Measurements from ENCODE around the gene MYBPHL.

MYBPHL gene

GRCh38 chr1:109281680-109282496 lies 24.9 kb downstream of the MYBPHL start:
- no peaks in the 10 kb centered on the region for H3K9me3 ChIP-seq (ENCODE audit: control insufficient read depth, low read length)
- peak overlapping the region; percentile 85 for H3K4me3 ChIP-seq (ENCODE audit: insufficient read depth, low read depth, low read length)
- H3K27ac ChIP-seq (ENCODE audit: insufficient read depth, low read depth, low read length, poor library complexity, severe bottlenecking), result no peak overlapping the region
- H3K4me1 ChIP-seq (ENCODE audit: control insufficient read depth, insufficient read depth, low read length), result peaks cover 10% of the 10 kb centered on the region
- no peaks in the 10 kb centered on the region for H3K27me3 ChIP-seq (ENCODE audit: control insufficient read depth, insufficient read depth, low read length, poor library complexity, severe bottlenecking)
- H3K36me3 ChIP-seq (ENCODE audit: control insufficient read depth, insufficient read depth, low read length), result peaks cover 9% of the 10 kb centered on the region
- WGBS, 2 experiments, result 61 to 65% methylated on average over 27 to 28 of the region's 28 CpGs

GRCh38 chr1:109280862-109281261 lies 25.9 kb downstream of the MYBPHL start:
- H3K4me3 ChIP-seq (ENCODE audit: insufficient read depth, low read depth, low read length), result no peak overlapping the region
- no peaks in the 10 kb centered on the region for H3K9me3 ChIP-seq (ENCODE audit: control insufficient read depth, low read length)
- H3K27me3 ChIP-seq (ENCODE audit: control insufficient read depth, insufficient read depth, low read length, poor library complexity, severe bottlenecking), result no peaks in the 10 kb centered on the region
- peaks cover 9% of the 10 kb centered on the region for H3K36me3 ChIP-seq (ENCODE audit: control insufficient read depth, insufficient read depth, low read length)
- H3K27ac ChIP-seq (ENCODE audit: insufficient read depth, low read depth, low read length, poor library complexity, severe bottlenecking), result no peak overlapping the region
- peaks cover 10% of the 10 kb centered on the region for H3K4me1 ChIP-seq (ENCODE audit: control insufficient read depth, insufficient read depth, low read length)
- WGBS, 2 experiments, result 95 to 96% methylated on average over 11 to 12 of the region's 12 CpGs

GRCh38 chr1:109279615-109280278 lies 27.1 kb downstream of the MYBPHL start:
- Histone ChIP-seq H3K36me3 (ENCODE audit: control insufficient read depth, insufficient read depth, low read length) (peaks cover 9% of the 10 kb centered on the region), H3K4me1 (ENCODE audit: control insufficient read depth, insufficient read depth, low read length) (peaks cover 16% of the 10 kb centered on the region), H3K27me3 (ENCODE audit: control insufficient read depth, insufficient read depth, low read length, poor library complexity, severe bottlenecking) (no peaks in the 10 kb centered on the region), H3K27ac (ENCODE audit: insufficient read depth, low read depth, low read length, poor library complexity, severe bottlenecking) (no peak overlapping the region), H3K9me3 (ENCODE audit: control insufficient read depth, low read length) (no peaks in the 10 kb centered on the region), H3K4me3 (ENCODE audit: insufficient read depth, low read depth, low read length) (no peak overlapping the region)
- 93 to 96% methylated on average over 5 of the region's 5 CpGs for WGBS, 2 experiments

- peak overlapping the region; percentile 16 for H3K27ac ChIP-seq (ENCODE audit: insufficient read depth, low read depth, low read length, poor library complexity, severe bottlenecking)
- peaks cover 28% of the 10 kb centered on the region for H3K4me1 ChIP-seq (ENCODE audit: control insufficient read depth, insufficient read depth, low read length)
- 68 to 70% methylated on average over 7 of the region's 7 CpGs for WGBS, 2 experiments
- H3K27me3 ChIP-seq (ENCODE audit: control insufficient read depth, insufficient read depth, low read length, poor library complexity, severe bottlenecking), result no peaks in the 10 kb centered on the region
- H3K36me3 ChIP-seq (ENCODE audit: control insufficient read depth, insufficient read depth, low read length), result peaks cover 13% of the 10 kb centered on the region
- H3K9me3 ChIP-seq (ENCODE audit: control insufficient read depth, low read length), result no peaks in the 10 kb centered on the region
- H3K4me3 ChIP-seq (ENCODE audit: insufficient read depth, low read depth, low read length), result no peak overlapping the region
Measured at GRCh38 chr1:109277434-109278204, 29.2 kb downstream of the MYBPHL start.

- H3K27ac ChIP-seq (ENCODE audit: insufficient read depth, low read depth, low read length, poor library complexity, severe bottlenecking), result no peak overlapping the region
- no peak overlapping the region for H3K4me3 ChIP-seq (ENCODE audit: insufficient read depth, low read depth, low read length)
- H3K9me3 ChIP-seq (ENCODE audit: control insufficient read depth, low read length), result no peaks in the 10 kb centered on the region
- H3K4me1 ChIP-seq (ENCODE audit: control insufficient read depth, insufficient read depth, low read length), result peaks cover 21% of the 10 kb centered on the region
- WGBS, 2 experiments, result 76 to 79% methylated on average over 9 of the region's 9 CpGs
- peaks cover 22% of the 10 kb centered on the region for H3K36me3 ChIP-seq (ENCODE audit: control insufficient read depth, insufficient read depth, low read length)
- H3K27me3 ChIP-seq (ENCODE audit: control insufficient read depth, insufficient read depth, low read length, poor library complexity, severe bottlenecking), result no peaks in the 10 kb centered on the region
Measured at GRCh38 chr1:109275706-109276345, 31.0 kb downstream of the MYBPHL start.

GRCh38 chr1:109274533-109275476 lies 32.0 kb downstream of the MYBPHL start:
- Histone ChIP-seq H3K27me3 (ENCODE audit: control insufficient read depth, insufficient read depth, low read length, poor library complexity, severe bottlenecking) (no peaks in the 10 kb centered on the region), H3K9me3 (ENCODE audit: control insufficient read depth, low read length) (no peaks in the 10 kb centered on the region), H3K27ac (ENCODE audit: insufficient read depth, low read depth, low read length, poor library complexity, severe bottlenecking) (peak overlapping the region; percentile 44), H3K4me3 (ENCODE audit: insufficient read depth, low read depth, low read length) (no peak overlapping the region), H3K36me3 (ENCODE audit: control insufficient read depth, insufficient read depth, low read length) (peaks cover 26% of the 10 kb centered on the region), H3K4me1 (ENCODE audit: control insufficient read depth, insufficient read depth, low read length) (peaks cover 21% of the 10 kb centered on the region)
- WGBS, 2 experiments, result 56 to 63% methylated on average over 23 to 24 of the region's 24 CpGs

- H3K4me3 ChIP-seq (ENCODE audit: insufficient read depth, low read depth, low read length), result no peak overlapping the region
- 83 to 85% methylated on average over 30 of the region's 30 CpGs for WGBS, 2 experiments
- no peaks in the 10 kb centered on the region for H3K27me3 ChIP-seq (ENCODE audit: control insufficient read depth, insufficient read depth, low read length, poor library complexity, severe bottlenecking)
- no peaks in the 10 kb centered on the region for H3K9me3 ChIP-seq (ENCODE audit: control insufficient read depth, low read length)
- peaks cover 23% of the 10 kb centered on the region for H3K36me3 ChIP-seq (ENCODE audit: control insufficient read depth, insufficient read depth, low read length)
- peaks cover 21% of the 10 kb centered on the region for H3K4me1 ChIP-seq (ENCODE audit: control insufficient read depth, insufficient read depth, low read length)
- H3K27ac ChIP-seq (ENCODE audit: insufficient read depth, low read depth, low read length, poor library complexity, severe bottlenecking), result no peak overlapping the region
Measured at GRCh38 chr1:109273570-109274288, 33.1 kb downstream of the MYBPHL start.

- H3K27me3 ChIP-seq (ENCODE audit: control insufficient read depth, insufficient read depth, low read length, poor library complexity, severe bottlenecking), result no peaks in the 10 kb centered on the region
- 93 to 94% methylated on average over 16 of the region's 16 CpGs for whole genome bisulfite sequencing, 2 experiments
- no peak overlapping the region for H3K4me3 ChIP-seq (ENCODE audit: insufficient read depth, low read depth, low read length)
- no peaks in the 10 kb centered on the region for H3K9me3 ChIP-seq (ENCODE audit: control insufficient read depth, low read length)
- H3K36me3 ChIP-seq (ENCODE audit: control insufficient read depth, insufficient read depth, low read length), result peaks cover 29% of the 10 kb centered on the region
- H3K4me1 ChIP-seq (ENCODE audit: control insufficient read depth, insufficient read depth, low read length), result peaks cover 21% of the 10 kb centered on the region
- H3K27ac ChIP-seq (ENCODE audit: insufficient read depth, low read depth, low read length, poor library complexity, severe bottlenecking), result no peak overlapping the region
Measured at GRCh38 chr1:109272831-109273547, 33.8 kb downstream of the MYBPHL start.

Data from ectodermal cell (in vitro differentiated cells).